K562 (cell line): Measurements from ENCODE around the gene GPR35.

ENCODE experiments used
- ARID2 ChIP-seq: fragments of 450-650 bp; IDR thresholded peaks from 2 replicates; pipeline ENCODE4 v1.6.1; 2017; ENCODE audit warnings: antibody characterized with exemption, mild to moderate bottlenecking
- ATF2 ChIP-seq: sonication (generic); formaldehyde crosslinking; IDR thresholded peaks from 2 replicates; pipeline ENCODE4 v1.8.1; 2022; ENCODE audit warnings: missing genetic modification reagents
- CEBPB ChIP-seq: fragments of 450-650 bp; IDR thresholded peaks from 2 replicates; pipeline ENCODE4 v1.6.1; 2016; ENCODE audit warnings: missing genetic modification characterization, missing compliant biosample characterization
- DPF2 ChIP-seq: fragments of 450-650 bp; IDR thresholded peaks from 2 replicates; pipeline ENCODE4 v1.6.1; 2016
- HBP1 ChIP-seq: fragments of 450-650 bp; formaldehyde crosslinking; IDR thresholded peaks from 2 replicates; pipeline ENCODE4 v1.4.0; 2022; ENCODE audit warnings: missing genetic modification characterization
- HDAC6 ChIP-seq: IDR thresholded peaks from 2 replicates; pipeline ENCODE4 v1.6.1; 2012; ENCODE audit warnings: low read depth, mild to moderate bottlenecking, control low read depth, inconsistent platforms, low read length, moderate library complexity
- IRF2 ChIP-seq: sonication (generic); formaldehyde crosslinking; IDR thresholded peaks from 2 replicates; pipeline ENCODE4 v1.8.1; 2022; ENCODE audit warnings: mild to moderate bottlenecking, missing genetic modification reagents
- JUND ChIP-seq, 2 experiments: IDR thresholded peaks; 2 replicates in 1 of 2; 3 replicates in 1 of 2; pipeline ENCODE4 v1.6.1; 2011; ENCODE audit warnings: borderline replicate concordance in 2 of 2, low read depth in 2 of 2, low read length in 2 of 2, improper control_type of control experiment in 1 of 2, missing biosample characterization in 1 of 2, missing genetic modification characterization in 1 of 2, missing genetic modification reagents in 1 of 2
- NR2C2 ChIP-seq, 2 experiments: fragments of 200-800 bp in 1 of 2; sonication (Bioruptor generic) in 1 of 2; sonication (generic) in 1 of 2; formaldehyde crosslinking in 1 of 2; IDR thresholded peaks; 2 replicates each; pipeline versions ENCODE4 v1.6.1 to v1.8.0; 2016 to 2022; ENCODE audit warnings: mild to moderate bottlenecking in 1 of 2, missing compliant biosample characterization in 1 of 2, missing genetic modification characterization in 1 of 2, missing genetic modification reagents in 1 of 2
- POLR2A ChIP-seq: fragments of 450-650 bp; conservative IDR thresholded peaks from 2 replicates; pipeline ENCODE4 v1.6.1; 2016
- POLR2B ChIP-seq: fragments of 450-650 bp; IDR thresholded peaks from 2 replicates; pipeline ENCODE4 v1.6.1; 2018; ENCODE audit warnings: low read depth; ENCODE audit not compliant: partially characterized antibody
- SMARCA5 ChIP-seq: fragments of 450-650 bp; IDR thresholded peaks from 2 replicates; pipeline ENCODE4 v1.6.1; 2016

- TF ChIP-seq CEBPB = no peak
- no peak for TF ChIP-seq NR2C2 (CRISPR knock-in tag; IDR thresholded peaks at IDR 0.05)
- no peak for TF ChIP-seq NR2C2 (tag; IDR thresholded peaks at IDR 0.05)
- no peak for TF ChIP-seq HDAC6
- no peak for TF ChIP-seq IRF2 (CRISPR knock-in tag)
- TF ChIP-seq DPF2 = no peak
- no peak for TF ChIP-seq POLR2A
- no peak for TF ChIP-seq ATF2 (CRISPR knock-in tag)
- no peak for TF ChIP-seq POLR2B
- TF ChIP-seq ARID2 = no peak
- TF ChIP-seq JUND (IDR thresholded peaks at IDR 0.05; ENCODE audit: borderline replicate concordance, low read depth, low read length) = no peak
- TF ChIP-seq JUND (tag; IDR thresholded peaks at IDR 0.05; ENCODE audit: borderline replicate concordance, low read depth, low read length) = no peak
- TF ChIP-seq HBP1 = no peak
- no peak for TF ChIP-seq SMARCA5
Measured at GRCh38 chr2:240637116-240637900, 12.0 kb downstream of the GPR35 start.
